MG63 (cell line): Measurements from ENCODE around the gene MMS19. TPM values are rescaled to one million over a fixed set of nuclear protein-coding genes. Genes with fewer than 3 reads are reported as not detected.
"Not testable (repeated sequence)": the region's sequence is repeated elsewhere in the genome, so short reads cannot be mapped to it uniquely, and the experiment has no call there.

Experiments
- DNase-seq: peaks from one replicate; pipeline ENCODE4 v3.0.0-alpha.2; 2020
- H3K27me3 ChIP-seq: fragments of 250-450 bp; sonication (Bioruptor Pico); 2 replicates; pipeline ENCODE4 v1.5.1; 2020; ENCODE audit warnings: mild to moderate bottlenecking, moderate library complexity
- H3K36me3 ChIP-seq: fragments of 250-450 bp; sonication (Bioruptor Pico); 2 replicates; pipeline ENCODE4 v1.5.1; 2020; ENCODE audit warnings: mild to moderate bottlenecking, moderate library complexity
- H3K4me3 ChIP-seq: fragments of 250-450 bp; sonication (Bioruptor Pico); 2 replicates; pipeline ENCODE4 v1.5.1; 2020; ENCODE audit warnings: mild to moderate bottlenecking, moderate library complexity
- H3K9me3 ChIP-seq: fragments of 250-450 bp; sonication (Bioruptor Pico); 2 replicates; pipeline ENCODE4 v1.5.1; 2020; ENCODE audit warnings: mild to moderate bottlenecking, moderate library complexity
- total RNA-seq: library from RNA; depleted of rRNA; stranded (reverse); fragments of >200 nt; shearing (Covaris generic); gene quantifications from 2 replicates; pipeline ENCODE4 v1.2.3, GENCODE V29; 2014; ENCODE audit warnings: low replicate concordance

The MMS19 gene
- total RNA-seq, 1 experiment from 2014 or later: 44.3 TPM

GRCh38 chr10:97485647-97486281 lies 12.5 kb downstream of the MMS19 start:
- H3K36me3 ChIP-seq: peaks cover 27% of the 10 kb centered on the region
- H3K9me3 ChIP-seq: no peaks in the 10 kb centered on the region
- DNase-seq: no peak
- no peak overlapping the region for H3K4me3 ChIP-seq
- no peaks in the 10 kb centered on the region for H3K27me3 ChIP-seq

GRCh38 chr10:97483921-97484320 lies 14.3 kb downstream of the MMS19 start:
- no peak overlapping the region for H3K4me3 ChIP-seq
- no peaks in the 10 kb centered on the region for H3K9me3 ChIP-seq
- peaks cover 41% of the 10 kb centered on the region for H3K36me3 ChIP-seq
- no peaks in the 10 kb centered on the region for H3K27me3 ChIP-seq
- DNase-seq: no peak

- no peaks in the 10 kb centered on the region for H3K27me3 ChIP-seq
- no peak for DNase-seq
- H3K36me3 ChIP-seq: peaks cover 44% of the 10 kb centered on the region
- no peak overlapping the region for H3K4me3 ChIP-seq
- no peaks in the 10 kb centered on the region for H3K9me3 ChIP-seq
These were observed 14.7 kb downstream of the MMS19 start for GRCh38 chr10:97483506-97483905.

GRCh38 chr10:97482381-97482780 lies 15.8 kb downstream of the MMS19 start:
- no peaks in the 10 kb centered on the region for H3K27me3 ChIP-seq
- no peak for DNase-seq
- H3K4me3 ChIP-seq: no peak overlapping the region
- peaks cover 52% of the 10 kb centered on the region for H3K36me3 ChIP-seq
- no peaks in the 10 kb centered on the region for H3K9me3 ChIP-seq

GRCh38 chr10:97481071-97481470 lies 17.2 kb downstream of the MMS19 start:
- H3K9me3 ChIP-seq: no peaks in the 10 kb centered on the region
- H3K4me3 ChIP-seq: no peak overlapping the region
- no peaks in the 10 kb centered on the region for H3K27me3 ChIP-seq
- peaks cover 64% of the 10 kb centered on the region for H3K36me3 ChIP-seq
- no peak for DNase-seq

- DNase-seq: no peak
- Histone ChIP-seq H3K27me3 (no peaks in the 10 kb centered on the region), H3K9me3 (no peaks in the 10 kb centered on the region), H3K36me3 (peaks cover 70% of the 10 kb centered on the region), H3K4me3 (no peak overlapping the region)
These were observed 18.3 kb downstream of the MMS19 start for GRCh38 chr10:97479939-97480338.

- not testable (repeated sequence) for H3K9me3 ChIP-seq, DNase-seq, H3K27me3 ChIP-seq, H3K4me3 ChIP-seq
- H3K36me3 ChIP-seq: peaks cover 75% of the 10 kb centered on the region
These were observed 18.8 kb downstream of the MMS19 start for GRCh38 chr10:97479410-97479809.

DNA sequence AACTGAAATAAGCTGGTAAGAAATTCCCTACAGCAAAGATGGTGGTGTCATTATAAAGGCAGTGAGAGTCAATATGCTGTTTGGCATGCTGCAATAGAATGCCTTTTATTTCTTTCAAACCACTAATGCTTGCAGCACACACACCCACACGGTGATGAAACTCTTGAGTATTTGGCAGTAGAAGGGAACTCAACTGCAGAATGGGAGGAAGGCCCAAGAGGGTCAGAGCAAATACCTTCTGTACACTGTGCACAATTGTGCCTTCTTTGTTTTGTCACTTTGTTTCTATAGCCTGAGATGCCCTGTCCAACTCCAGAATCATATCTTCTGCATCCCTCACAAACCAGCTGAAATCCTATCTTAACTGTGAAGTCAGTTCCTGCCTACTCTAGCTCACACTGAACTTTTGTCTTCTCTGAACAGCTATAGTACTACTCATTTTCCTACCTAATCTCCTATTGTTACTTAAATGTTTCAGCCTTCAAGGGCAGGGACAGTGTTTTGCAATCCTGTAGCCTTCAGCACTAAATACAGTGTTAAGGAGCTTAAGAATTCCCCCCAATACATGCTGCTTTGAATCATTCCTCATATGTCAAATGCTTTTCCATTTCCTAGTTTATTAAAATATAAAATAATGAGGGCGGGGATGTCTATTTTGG lies 22.2 kb downstream of the MMS19 start:
- no peaks in the 10 kb centered on the region for H3K27me3 ChIP-seq
- no peak overlapping the region for H3K4me3 ChIP-seq
- H3K9me3 ChIP-seq: no peaks in the 10 kb centered on the region
- DNase-seq: peak; percentile 23
- H3K36me3 ChIP-seq: peaks cover 82% of the 10 kb centered on the region

- Histone ChIP-seq H3K27me3 (no peaks in the 10 kb centered on the region), H3K36me3 (peaks cover 82% of the 10 kb centered on the region), H3K4me3 (no peak overlapping the region), H3K9me3 (no peaks in the 10 kb centered on the region)
- no peak for DNase-seq
These were observed 23.3 kb downstream of the MMS19 start for GRCh38 chr10:97474918-97475317.

GRCh38 chr10:97468781-97469180 lies 29.4 kb downstream of the MMS19 start:
- not testable (repeated sequence) for H3K27me3 ChIP-seq, H3K4me3 ChIP-seq, H3K9me3 ChIP-seq, DNase-seq
- H3K36me3 ChIP-seq: peaks cover 80% of the 10 kb centered on the region

DNA sequence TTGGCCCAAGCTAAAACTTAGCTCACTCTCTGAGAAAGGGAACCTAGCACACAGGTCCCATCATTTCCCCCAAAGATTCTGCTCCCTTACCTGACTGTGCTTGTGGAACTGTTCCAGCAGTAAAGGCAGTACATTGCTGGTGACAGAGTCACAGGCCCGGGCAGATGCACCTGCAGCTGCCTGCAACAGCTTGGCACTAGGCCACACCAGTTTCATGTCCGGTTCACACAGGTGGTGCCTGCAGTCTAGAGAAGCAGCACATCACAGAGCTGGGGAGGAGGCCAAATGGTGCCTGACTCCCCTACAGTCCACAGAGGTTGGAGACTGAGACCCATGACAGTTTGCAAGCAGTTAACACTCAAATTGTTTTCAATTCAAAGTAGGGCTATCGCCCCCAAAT lies 30.1 kb downstream of the MMS19 start:
- DNase-seq: no peak
- Histone ChIP-seq H3K36me3 (peaks cover 80% of the 10 kb centered on the region), H3K27me3 (no peaks in the 10 kb centered on the region), H3K9me3 (no peaks in the 10 kb centered on the region), H3K4me3 (no peak overlapping the region)

GRCh38 chr10:97466755-97467154 lies 31.5 kb downstream of the MMS19 start:
- H3K36me3 ChIP-seq: peaks cover 85% of the 10 kb centered on the region
- H3K9me3 ChIP-seq: no peaks in the 10 kb centered on the region
- no peak for DNase-seq

DNA sequence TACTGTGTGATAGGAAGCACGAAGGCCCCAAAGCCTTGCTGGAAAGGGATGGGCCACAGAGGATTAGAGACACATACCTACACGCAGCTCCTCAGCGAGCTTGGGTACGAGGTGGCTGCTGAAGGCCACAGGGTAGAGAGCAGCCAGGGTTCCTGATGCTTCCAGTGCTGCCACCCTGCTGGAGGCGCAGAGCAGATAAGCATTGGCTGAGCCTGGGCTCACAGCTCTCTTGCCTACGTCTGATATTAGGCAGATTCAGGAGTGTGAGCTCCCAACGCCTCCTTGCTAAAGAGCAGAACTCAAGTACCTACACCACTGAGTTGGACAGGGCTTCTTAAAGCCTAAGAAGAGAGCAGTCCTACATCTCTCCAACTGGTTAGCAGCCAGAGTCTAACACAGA lies 32.2 kb downstream of the MMS19 start:
- no peak for DNase-seq
- peaks cover 84% of the 10 kb centered on the region for H3K36me3 ChIP-seq

More at GRCh38 chr10:97466755-97467154, 31.5 kb downstream of the MMS19 start:
- Histone ChIP-seq H3K4me3 (no peak overlapping the region), H3K27me3 (no peaks in the 10 kb centered on the region)

GRCh38 chr10:97464226-97464625 lies 34.0 kb downstream of the MMS19 start:
- peaks cover 84% of the 10 kb centered on the region for H3K36me3 ChIP-seq
- DNase-seq: no peak
- no peaks in the 10 kb centered on the region for H3K27me3 ChIP-seq
- no peak overlapping the region for H3K4me3 ChIP-seq
- H3K9me3 ChIP-seq: no peaks in the 10 kb centered on the region

More for the DNA sequence above, 32.2 kb downstream of the MMS19 start:
- Histone ChIP-seq H3K9me3 (no peaks in the 10 kb centered on the region), H3K4me3 (no peak overlapping the region), H3K27me3 (no peaks in the 10 kb centered on the region)

GRCh38 chr10:97463363-97464132 lies 34.7 kb downstream of the MMS19 start:
- H3K36me3 ChIP-seq: peaks cover 84% of the 10 kb centered on the region
- no peak for DNase-seq
- no peaks in the 10 kb centered on the region for H3K27me3 ChIP-seq
- H3K9me3 ChIP-seq: no peaks in the 10 kb centered on the region
- H3K4me3 ChIP-seq: no peak overlapping the region

DNA sequence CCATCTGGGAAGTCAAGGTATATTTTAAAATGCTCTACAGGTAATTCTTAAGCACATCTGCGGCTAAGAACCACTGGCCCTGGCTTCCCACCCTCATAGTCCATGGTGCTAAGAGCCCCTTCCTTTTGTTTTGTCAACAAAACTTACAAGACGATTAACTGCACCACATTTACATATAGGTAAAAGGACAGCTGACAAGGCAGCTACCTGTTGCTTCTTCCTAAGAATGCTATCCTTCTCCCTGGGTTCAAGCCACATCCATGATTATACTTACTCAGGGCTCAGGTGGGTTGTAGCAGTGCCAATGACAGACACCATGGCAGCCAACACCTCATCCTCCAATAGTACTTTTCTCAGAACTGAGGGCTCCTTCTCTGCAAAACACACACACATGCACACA lies 35.9 kb downstream of the MMS19 start:
- H3K27me3 ChIP-seq: no peaks in the 10 kb centered on the region
- peaks cover 84% of the 10 kb centered on the region for H3K36me3 ChIP-seq
- no peaks in the 10 kb centered on the region for H3K9me3 ChIP-seq
- no peak overlapping the region for H3K4me3 ChIP-seq
- DNase-seq: no peak

DNA sequence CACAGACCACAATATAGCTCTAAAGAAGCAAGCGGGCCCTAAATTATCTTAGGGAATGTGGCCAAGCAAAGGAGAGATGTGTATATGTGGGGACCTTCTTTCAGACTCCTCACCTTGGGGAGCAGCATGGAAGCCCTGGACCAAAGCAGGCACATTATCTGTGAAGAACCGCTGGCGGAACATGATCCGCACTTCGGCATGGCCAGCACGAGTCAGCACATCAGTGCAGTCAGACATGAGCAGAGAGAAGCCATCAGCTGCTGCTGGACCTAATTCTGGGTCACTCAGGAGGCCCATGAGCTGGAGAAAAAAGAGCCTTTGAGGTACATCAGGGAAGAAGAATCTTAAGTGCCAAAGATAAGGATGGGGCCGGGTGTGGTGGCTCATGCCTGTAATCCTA lies 38.3 kb downstream of the MMS19 start:
- H3K9me3 ChIP-seq: no peaks in the 10 kb centered on the region
- H3K27me3 ChIP-seq: no peaks in the 10 kb centered on the region
- H3K36me3 ChIP-seq: peaks cover 83% of the 10 kb centered on the region
- H3K4me3 ChIP-seq: no peak overlapping the region
- DNase-seq: no peak
